Measurements from ENCODE around the gene ARHGEF19. TPM values are rescaled to one million over a fixed set of nuclear protein-coding genes. Genes with fewer than 3 reads are reported as not detected.
A peak's percentile ranks its signal among the peaks of the same experiment; 100 is the strongest.

Gene ARHGEF19
- total and polyA plus RNA-seq, 9 of the 15 experiments (the other 6 are each of a cell fraction or from before 2014, with no cell fraction given): 0.73 to 21.0 (median 5.2) TPM

- TF ChIP-seq ZNF639 (CRISPR knock-in tag; conservative IDR thresholded peaks at IDR 0.05 in 1 of 2, IDR thresholded peaks at IDR 0.05 in 1 of 2) (no peak), GMEB1 (CRISPR knock-in tag; IDR thresholded peaks at IDR 0.05) (no peak), HDAC2 (IDR thresholded peaks at IDR 0.05) (peak; percentile 67; the same call in 1 of the 2 replicates), PRDM10 (IDR thresholded peaks at IDR 0.05; ENCODE audit: partially characterized antibody) (no peak), KDM1A (IDR thresholded peaks at IDR 0.05) (peak in 1 of 2 experiments; percentile 68; a peak in 3 of 4 replicates), NR2F6 (CRISPR knock-in tag; IDR thresholded peaks at IDR 0.05) (no peak), KAT2B (IDR thresholded peaks at IDR 0.05; ENCODE audit: low read depth, low read length) (no peak), NFXL1 (CRISPR knock-in tag; IDR thresholded peaks at IDR 0.05) (no peak), EWSR1 (IDR thresholded peaks at IDR 0.05; ENCODE audit: borderline replicate concordance, low read depth, partially characterized antibody) (no peak), ZNF408 (CRISPR knock-in tag; IDR thresholded peaks at IDR 0.05; ENCODE audit: low read depth) (no peak), IRF2 (CRISPR knock-in tag; IDR thresholded peaks at IDR 0.05) (no peak), CEBPZ (IDR thresholded peaks at IDR 0.05; ENCODE audit: borderline replicate concordance, low read depth, low read length) (no peak), CREB5 (CRISPR knock-in tag; IDR thresholded peaks at IDR 0.05) (no peak), ZBTB34 (CRISPR knock-in tag; IDR thresholded peaks at IDR 0.05) (no peak)
These were observed 1.9 kb downstream of the ARHGEF19 start (continued) for GRCh38 chr1:16210581-16210980.

All from K562 (cell line).